Stomach smooth muscle (tissue), 2 donors: ENCODE data around the gene PPP1R15A.

Experiments
- H3K27ac ChIP-seq: one replicate; pipeline ENCODE4 v1.7.0; 2013; ENCODE audit warnings: mild to moderate bottlenecking, low read length, inconsistent platforms
- H3K27me3 ChIP-seq, 2 donors: one replicate each; pipeline ENCODE4 v1.7.0; 2013; ENCODE audit warnings: low read length in 2 of 2; ENCODE audit not compliant: insufficient read depth in 2 of 2, control insufficient read depth in 1 of 2
- H3K36me3 ChIP-seq, 2 donors: one replicate each; pipeline ENCODE4 v1.7.0; 2013; ENCODE audit warnings: low read length in 2 of 2; ENCODE audit not compliant: control insufficient read depth in 2 of 2, insufficient read depth in 2 of 2
- H3K4me1 ChIP-seq: one replicate; pipeline ENCODE4 v1.7.0; 2013; ENCODE audit warnings: low read length; ENCODE audit not compliant: control insufficient read depth, insufficient read depth
- H3K4me3 ChIP-seq, 2 donors: one replicate each; pipeline ENCODE4 v1.7.0; 2013; ENCODE audit warnings: low read length in 2 of 2
- H3K9ac ChIP-seq, 2 donors: one replicate each; pipeline ENCODE4 v1.7.0; 2013; ENCODE audit warnings: low read length in 2 of 2, mild to moderate bottlenecking in 1 of 2
- H3K9me3 ChIP-seq, 2 donors: one replicate each; pipeline ENCODE4 v1.7.0; 2013; ENCODE audit warnings: low read length in 2 of 2; ENCODE audit not compliant: control insufficient read depth in 2 of 2
- donor health status: healthy.
- donor health status: Pancreatic carcinoma.

The PPP1R15A gene

DNA sequence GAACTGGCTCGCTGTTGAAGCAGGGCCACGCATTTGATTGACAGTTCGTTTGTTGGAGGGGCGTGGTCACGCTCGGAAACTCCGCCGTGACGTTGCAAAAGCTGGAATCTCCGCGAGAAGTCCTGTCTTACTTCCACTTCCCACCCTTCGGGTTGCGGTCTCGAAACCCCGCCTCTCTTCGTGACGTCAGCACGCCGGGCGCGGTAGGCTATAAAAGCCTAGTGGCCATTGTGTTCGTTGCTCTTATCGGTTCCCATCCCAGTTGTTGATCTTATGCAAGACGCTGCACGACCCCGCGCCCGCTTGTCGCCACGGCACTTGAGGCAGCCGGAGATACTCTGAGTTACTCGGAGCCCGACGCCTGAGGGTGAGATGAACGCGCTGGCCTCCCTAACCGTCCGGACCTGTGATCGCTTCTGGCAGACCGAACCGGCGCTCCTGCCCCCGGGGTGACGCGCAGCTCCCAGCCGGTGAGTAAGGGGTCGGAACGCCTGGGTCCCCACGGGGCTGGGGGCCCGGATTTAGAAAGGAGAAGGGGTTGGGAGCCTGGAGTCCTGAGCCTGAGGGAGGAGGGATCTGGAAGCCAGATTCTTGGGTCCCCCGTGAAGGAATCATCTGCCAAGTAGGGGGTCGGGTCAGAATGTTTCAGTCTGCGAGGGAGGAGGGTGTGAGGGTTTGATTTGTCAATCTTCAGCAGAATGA is at the start of gene PPP1R15A:
Gene PPP1R15A, plus strand, starts transcription at position 240 of the 702 bp plus-strand sequence. CDS start 813 bp downstream, outside the sequence.
- Histone ChIP-seq H3K36me3 (peaks cover 16 to 20% of the 10 kb centered on the region in 2 donors), H3K9ac (peak within 1 kb of the TSS; percentile 100), H3K4me1 (peaks cover 48% of the 10 kb centered on the region), H3K27me3 (no peaks in the 10 kb centered on the region), H3K4me3 (peak within 1 kb of the TSS; percentile 99 to 100), H3K27ac (peak within 1 kb of the TSS; percentile 100), H3K9me3 (no peaks in the 10 kb centered on the region)

DNA sequence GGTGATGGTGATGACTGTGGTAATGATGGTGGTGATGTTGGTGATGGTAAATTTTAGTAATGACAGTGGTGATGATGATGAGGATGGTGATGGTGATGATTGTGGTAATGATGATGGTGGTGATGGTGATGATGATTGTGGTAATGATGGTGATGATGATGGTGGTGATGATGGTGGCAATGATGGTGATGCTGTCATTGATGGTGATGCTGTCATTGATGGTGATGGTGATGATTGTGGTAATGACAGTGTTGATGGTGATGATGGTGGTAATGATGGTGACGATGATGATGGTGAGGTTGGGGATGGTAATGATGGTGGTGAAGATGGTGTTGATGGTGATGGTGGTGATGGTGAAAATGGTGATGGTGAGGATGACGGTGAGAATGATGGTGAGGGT is 49.7 kb upstream of the PPP1R15A start:
- no peak overlapping the region for H3K4me3 ChIP-seq
- H3K4me1 ChIP-seq, result peaks cover 9% of the 10 kb centered on the region
- H3K27ac ChIP-seq, result no peak overlapping the region
- H3K9ac ChIP-seq, result no peak overlapping the region
- H3K36me3 ChIP-seq, result peaks cover 0 to 5% of the 10 kb centered on the region in 2 donors
- no peaks in the 10 kb centered on the region for H3K27me3 ChIP-seq
- H3K9me3 ChIP-seq, result no peaks in the 10 kb centered on the region

DNA sequence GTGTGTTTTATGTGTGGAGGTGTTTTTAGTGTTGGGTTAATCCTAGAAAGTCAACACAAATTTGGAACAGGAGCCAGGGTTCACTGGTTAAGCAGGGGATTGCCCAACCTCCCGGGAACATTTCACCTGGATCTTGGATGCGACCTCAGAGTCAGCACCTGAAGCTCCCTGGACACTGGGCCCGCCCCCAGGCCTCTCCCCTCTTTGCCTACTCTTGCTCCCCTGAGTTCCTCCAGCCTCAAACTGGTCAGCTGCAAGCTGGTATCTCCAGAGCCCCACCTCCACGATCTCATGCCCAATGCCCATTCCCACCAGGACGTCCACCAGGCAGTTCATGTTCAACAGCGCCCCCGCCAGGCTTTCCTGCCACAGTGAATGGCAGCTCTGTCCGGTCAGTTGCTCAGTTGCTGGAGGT is 45.6 kb upstream of the PPP1R15A start:
- H3K9ac ChIP-seq, result no peak overlapping the region
- peaks cover 0 to 12% of the 10 kb centered on the region in 2 donors for H3K36me3 ChIP-seq
- H3K4me3 ChIP-seq, result no peak overlapping the region
- H3K27ac ChIP-seq, result no peak overlapping the region
- no peaks in the 10 kb centered on the region for H3K4me1 ChIP-seq
- no peaks in the 10 kb centered on the region for H3K9me3 ChIP-seq
- H3K27me3 ChIP-seq, result no peaks in the 10 kb centered on the region

DNA sequence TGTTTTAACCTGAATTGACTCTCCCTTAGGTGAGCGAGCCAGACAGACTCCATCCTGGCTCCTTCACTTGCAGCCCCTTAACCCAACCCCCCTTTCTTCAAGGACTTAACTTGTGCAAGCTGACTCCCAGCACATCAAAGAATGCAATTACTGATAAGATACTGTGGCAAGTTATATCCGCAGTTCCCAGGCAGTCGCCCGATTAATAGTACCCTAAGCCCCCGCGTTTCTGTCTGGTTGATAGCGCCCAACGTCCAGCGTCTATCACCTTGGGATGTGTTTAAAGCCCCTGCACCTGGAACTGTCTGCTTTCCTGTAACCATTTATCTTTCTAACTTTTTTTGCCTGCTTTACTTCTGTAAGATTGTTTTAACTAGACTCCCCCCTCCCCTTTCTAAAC is 42.1 kb upstream of the PPP1R15A start:
- no peaks in the 10 kb centered on the region for H3K27me3 ChIP-seq
- no peaks in the 10 kb centered on the region for H3K4me1 ChIP-seq
- H3K27ac ChIP-seq, result no peak overlapping the region
- H3K9me3 ChIP-seq, result no peaks in the 10 kb centered on the region
- peaks cover 0 to 7% of the 10 kb centered on the region in 2 donors for H3K36me3 ChIP-seq
- H3K9ac ChIP-seq, result no peak overlapping the region
- H3K4me3 ChIP-seq, result no peak overlapping the region

DNA sequence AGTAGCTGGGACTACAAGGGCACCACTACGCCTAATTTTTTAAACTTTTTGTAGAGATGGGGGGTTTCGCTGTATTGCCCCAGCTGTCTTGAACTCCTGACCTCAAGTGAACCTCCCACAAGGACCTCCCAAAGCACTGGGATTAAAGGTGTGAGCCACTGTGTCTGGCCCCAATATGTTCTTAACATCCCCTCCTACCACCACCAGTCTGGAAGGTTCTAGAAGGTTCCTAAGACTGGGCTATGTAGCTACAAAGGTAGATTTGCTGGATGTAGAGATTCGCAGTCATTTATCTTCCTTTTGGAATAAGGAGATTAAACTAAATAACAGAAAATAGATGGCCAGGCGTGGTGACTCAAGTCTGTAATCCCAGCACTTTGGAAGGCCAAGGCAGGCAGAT is 41.3 kb upstream of the PPP1R15A start:
- H3K36me3 ChIP-seq, result peaks cover 0 to 7% of the 10 kb centered on the region in 2 donors
- no peak overlapping the region for H3K27ac ChIP-seq
- H3K4me1 ChIP-seq, result peaks cover 6% of the 10 kb centered on the region
- no peak overlapping the region for H3K4me3 ChIP-seq
- H3K9me3 ChIP-seq, result no peaks in the 10 kb centered on the region
- no peak overlapping the region for H3K9ac ChIP-seq
- H3K27me3 ChIP-seq, result no peaks in the 10 kb centered on the region

DNA sequence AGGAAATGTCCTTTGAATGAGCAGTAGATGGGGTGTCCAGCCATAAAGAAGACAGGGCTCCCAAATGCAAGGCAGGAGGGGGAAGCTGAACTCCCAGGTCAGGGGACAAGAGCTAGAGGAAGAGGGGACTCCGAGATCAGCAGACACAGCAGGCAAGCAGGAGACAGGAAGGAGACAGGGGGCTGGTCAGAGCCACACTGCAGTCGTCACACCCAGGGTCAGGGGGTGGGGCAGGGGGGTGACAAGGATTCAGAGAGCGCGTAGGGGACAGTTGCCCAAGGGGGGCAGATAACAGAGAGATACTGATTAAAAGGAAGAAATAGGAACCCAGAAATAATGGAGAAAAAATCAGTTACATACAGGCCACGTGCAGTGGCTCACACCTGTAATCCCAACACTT is 39.2 kb upstream of the PPP1R15A start:
- Histone ChIP-seq H3K9me3 (no peaks in the 10 kb centered on the region), H3K9ac (no peak overlapping the region), H3K36me3 (peaks cover 0 to 7% of the 10 kb centered on the region in 2 donors), H3K27me3 (no peaks in the 10 kb centered on the region), H3K4me1 (peaks cover 17% of the 10 kb centered on the region), H3K27ac (no peak overlapping the region), H3K4me3 (no peak overlapping the region)

DNA sequence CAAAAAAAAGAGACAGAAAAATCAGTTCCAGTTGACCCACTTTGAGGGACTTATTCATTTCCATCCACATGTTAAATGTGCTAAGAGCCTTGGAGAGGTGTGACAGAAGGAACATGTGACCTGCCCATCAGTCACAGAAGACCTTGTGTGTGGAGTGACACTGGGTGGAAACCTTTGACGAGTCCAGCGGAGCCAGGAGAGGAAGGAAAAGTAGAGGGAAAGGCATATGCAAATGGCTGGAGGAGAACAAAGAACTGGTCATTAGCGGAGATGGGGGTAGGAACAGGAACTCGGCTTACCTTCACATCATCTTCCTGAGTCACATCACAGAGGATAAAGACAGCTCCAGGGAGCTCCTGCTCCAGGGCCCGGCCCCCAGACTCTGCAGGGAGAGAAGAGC is 38.2 kb upstream of the PPP1R15A start:
- Histone ChIP-seq H3K4me1 (peaks cover 17% of the 10 kb centered on the region), H3K27ac (no peak overlapping the region), H3K9ac (no peak overlapping the region), H3K9me3 (no peaks in the 10 kb centered on the region), H3K36me3 (peaks cover 0 to 3% of the 10 kb centered on the region in 2 donors), H3K27me3 (no peaks in the 10 kb centered on the region), H3K4me3 (no peak overlapping the region)

DNA sequence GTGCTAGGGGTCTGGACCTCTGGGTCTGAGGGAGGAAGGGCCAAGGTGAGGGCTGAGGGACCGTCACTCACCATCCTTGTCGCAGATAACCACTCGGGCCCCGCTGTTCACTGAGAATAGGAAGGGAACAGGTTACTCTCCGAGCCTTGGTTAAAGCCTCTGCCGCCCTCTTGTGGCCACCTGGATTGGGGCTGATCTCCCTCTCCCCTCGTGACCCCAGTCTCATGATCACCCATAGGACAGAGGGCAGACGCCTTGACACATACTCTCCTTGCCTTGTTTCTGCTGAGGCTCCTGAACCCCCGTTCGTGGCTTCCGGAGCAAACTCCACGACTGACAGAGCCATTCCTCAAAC is 36.5 kb upstream of the PPP1R15A start:
- H3K36me3 ChIP-seq, result peaks cover 0 to 3% of the 10 kb centered on the region in 2 donors
- no peaks in the 10 kb centered on the region for H3K27me3 ChIP-seq
- peak overlapping the region; percentile 77 for H3K27ac ChIP-seq
- H3K9ac ChIP-seq, result peak overlapping the region; percentile 66 to 73
- peaks cover 17% of the 10 kb centered on the region for H3K4me1 ChIP-seq
- peak overlapping the region; percentile 74 to 75 for H3K4me3 ChIP-seq
- H3K9me3 ChIP-seq, result no peaks in the 10 kb centered on the region

DNA sequence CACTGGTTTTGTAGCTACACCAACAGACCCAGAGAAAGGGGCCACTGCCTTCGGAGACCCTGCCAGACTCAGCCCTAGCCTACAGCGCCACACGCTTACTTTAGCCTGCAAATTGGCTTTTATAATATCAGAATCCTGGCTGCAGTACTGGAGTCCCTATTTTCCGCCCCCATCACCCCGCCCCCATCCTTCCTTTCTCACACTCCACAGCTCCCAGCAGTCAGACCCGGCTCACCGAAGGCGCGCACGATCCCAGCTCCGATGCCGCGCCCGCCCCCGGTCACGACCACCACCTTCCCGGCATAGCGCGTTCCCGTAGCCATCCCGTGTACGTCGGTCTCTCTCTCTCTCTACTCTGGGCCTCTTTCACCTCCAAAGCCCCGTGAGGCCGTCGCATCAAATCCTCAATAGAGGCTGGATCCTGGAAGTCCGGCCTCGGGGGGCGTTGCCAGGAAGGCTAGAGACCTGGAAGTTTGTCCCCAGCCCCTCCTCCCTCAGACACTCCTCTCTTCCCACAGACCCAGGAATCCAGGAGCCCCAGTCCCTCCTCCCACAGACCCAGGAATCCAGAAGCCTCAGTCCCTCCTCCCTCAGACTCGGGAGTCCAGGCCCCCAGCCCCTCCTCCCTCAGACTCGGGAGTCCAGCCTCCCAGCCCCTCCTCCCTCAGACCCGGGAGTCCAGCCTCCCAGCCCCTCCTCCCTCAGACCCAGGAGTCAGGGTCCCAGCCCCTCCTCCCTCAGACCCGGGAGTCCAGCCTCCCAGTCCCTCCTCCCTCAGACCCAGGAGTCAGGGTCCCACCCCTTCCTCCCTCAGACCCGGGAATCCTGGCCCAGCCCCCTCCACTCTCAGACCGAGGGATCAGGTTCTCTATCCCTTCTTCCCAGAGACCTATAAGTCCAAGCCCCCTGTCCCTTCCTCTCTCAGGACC is 35.9 kb upstream of the PPP1R15A start, which contains the start of gene HSD17B14:
Gene HSD17B14, minus strand, starts transcription at position 403 of the 929 bp plus-strand sequence. Its CDS starts 80 bp downstream, at position 323.
- no peaks in the 10 kb centered on the region for H3K27me3 ChIP-seq
- peaks cover 0 to 2% of the 10 kb centered on the region in 2 donors for H3K36me3 ChIP-seq
- H3K27ac ChIP-seq, result peak within 1 kb of the TSS; percentile 77
- peak within 1 kb of the TSS; percentile 66 to 73 for H3K9ac ChIP-seq
- no peaks in the 10 kb centered on the region for H3K9me3 ChIP-seq
- H3K4me3 ChIP-seq, result peak within 1 kb of the TSS; percentile 74 to 75
- H3K4me1 ChIP-seq, result peaks cover 17% of the 10 kb centered on the region

DNA sequence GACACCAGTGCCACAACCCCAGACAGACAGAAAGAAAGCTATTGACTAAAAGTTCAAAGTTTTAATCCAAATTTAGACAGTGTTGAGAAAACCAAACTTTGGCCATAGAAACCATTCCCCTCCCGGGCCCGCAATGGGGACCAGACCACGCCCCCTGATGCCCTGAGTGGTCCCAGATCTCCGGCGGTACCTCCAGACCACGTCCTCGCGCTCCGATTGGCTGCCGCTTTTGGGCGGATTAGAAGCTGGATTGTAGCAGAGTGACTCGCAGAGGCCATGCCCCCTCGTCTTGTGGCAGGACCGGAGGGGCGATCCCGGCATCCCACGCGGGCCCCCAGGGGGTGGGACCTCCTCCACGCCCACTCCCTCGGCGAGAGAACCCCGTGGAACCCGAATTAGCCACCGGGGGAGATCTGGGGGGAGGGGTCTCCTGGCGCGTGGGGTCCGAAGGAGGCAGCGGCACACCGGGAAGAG is 35.1 kb upstream of the PPP1R15A start:
- Histone ChIP-seq H3K4me1 (peaks cover 17% of the 10 kb centered on the region), H3K27ac (peak overlapping the region; percentile 77), H3K9ac (peak overlapping the region; percentile 36 to 51), H3K4me3 (peak overlapping the region; percentile 5 to 74), H3K36me3 (no peaks in the 10 kb centered on the region), H3K27me3 (no peaks in the 10 kb centered on the region), H3K9me3 (no peaks in the 10 kb centered on the region)
